ENCODE data around the gene LMOD3.

Gene LMOD3

GRCh38 chr3:69087030-69087791, 35.2 kb downstream of the LMOD3 start:
- H3K4me3 ChIP-seq (ENCODE audit: low read length), result peak overlapping the region; percentile 96
- DNase-seq (ENCODE audit: low read depth), result no peak
- TF ChIP-seq CTCF (conservative IDR thresholded peaks at IDR 0.05; ENCODE audit: low read depth, low read length), result no peak

- no peak for TF ChIP-seq CTCF (conservative IDR thresholded peaks at IDR 0.05; ENCODE audit: low read depth, low read length)
- DNase-seq (ENCODE audit: low read depth), result peak; percentile 93
- peak overlapping the region; percentile 96 for H3K4me3 ChIP-seq (ENCODE audit: low read length)
Measured at GRCh38 chr3:69085833-69086722, 36.3 kb downstream of the LMOD3 start.

GRCh38 chr3:69085168-69085832, 37.1 kb downstream of the LMOD3 start:
- DNase-seq (ENCODE audit: low read depth), result no peak
- no peak for TF ChIP-seq CTCF (conservative IDR thresholded peaks at IDR 0.05; ENCODE audit: low read depth, low read length)
- H3K4me3 ChIP-seq (ENCODE audit: low read length), result peak overlapping the region; percentile 96

GRCh38 chr3:69084326-69085167, 37.8 kb downstream of the LMOD3 start, which contains the start of gene ARL6IP5:
Gene ARL6IP5 (plus strand): TSS chr3:69084937. CDS start chr3:69085048, 111 bp downstream.
- TF ChIP-seq CTCF (conservative IDR thresholded peaks at IDR 0.05; ENCODE audit: low read depth, low read length), result no peak
- H3K4me3 ChIP-seq (ENCODE audit: low read length), result peak within 1 kb of the TSS; percentile 96
- peak; percentile 81 for DNase-seq (ENCODE audit: low read depth)

GRCh38 chr3:69082805-69083204, 39.6 kb downstream of the LMOD3 start:
- no peak for DNase-seq (ENCODE audit: low read depth)
- no peak for TF ChIP-seq CTCF (conservative IDR thresholded peaks at IDR 0.05; ENCODE audit: low read depth, low read length)
- no peak overlapping the region for H3K4me3 ChIP-seq (ENCODE audit: low read length)

- no peak for TF ChIP-seq CTCF (conservative IDR thresholded peaks at IDR 0.05; ENCODE audit: low read depth, low read length)
Measured at GRCh38 chr3:69082361-69082760, 40.0 kb downstream of the LMOD3 start.

More at GRCh38 chr3:69082361-69082760, 40.0 kb downstream of the LMOD3 start:
- no peak for DNase-seq (ENCODE audit: low read depth)
- H3K4me3 ChIP-seq (ENCODE audit: low read length), result peak overlapping the region; percentile 1

Data from retinal pigment epithelial cell (primary cell).